Retinal pigment epithelial cell (primary cell): Measurements from ENCODE around the gene TOMM20L.
"Not testable (repeated sequence)": the region's sequence is repeated elsewhere in the genome, so short reads cannot be mapped to it uniquely, and the experiment has no call there.

Experiments used
- DNase-seq: peaks from one replicate; pipeline ENCODE4 v3.0.0-alpha.2; 2010; ENCODE audit warnings: low read depth
- H3K4me3 ChIP-seq: 2 replicates; pipeline ENCODE4 v1.5.1; 2011; ENCODE audit warnings: mild to moderate bottlenecking, low read length, control low read depth, moderate library complexity
- CTCF ChIP-seq: conservative IDR thresholded peaks from 2 replicates; pipeline ENCODE4 v1.5.1; 2011; ENCODE audit warnings: low read depth, low read length, control low read depth, inconsistent platforms

The TOMM20L gene

GRCh38 chr14:58398895-58399294, 3.2 kb downstream of the TOMM20L start:
- no peak overlapping the region for H3K4me3 ChIP-seq
- TF ChIP-seq CTCF, result no peak
- no peak for DNase-seq

GRCh38 chr14:58401587-58401986, 5.9 kb downstream of the TOMM20L start:
- peak; percentile 21 for TF ChIP-seq CTCF
- no peak for DNase-seq

GRCh38 chr14:58408681-58409215, 13.0 kb downstream of the TOMM20L start:
- no peak for TF ChIP-seq CTCF
- no peak overlapping the region for H3K4me3 ChIP-seq

More at GRCh38 chr14:58401587-58401986, 5.9 kb downstream of the TOMM20L start:
- H3K4me3 ChIP-seq, result no peak overlapping the region

GRCh38 chr14:58414845-58415244, 19.1 kb downstream of the TOMM20L start:
- no peak overlapping the region for H3K4me3 ChIP-seq
- DNase-seq, result no peak
- TF ChIP-seq CTCF, result no peak

More at GRCh38 chr14:58408681-58409215, 13.0 kb downstream of the TOMM20L start:
- DNase-seq, result no peak

GRCh38 chr14:58415636-58416547, 20.2 kb downstream of the TOMM20L start:
- DNase-seq, result no peak
- TF ChIP-seq CTCF, result no peak
- no peak overlapping the region for H3K4me3 ChIP-seq

- not testable (repeated sequence) for DNase-seq, H3K4me3 ChIP-seq
Measured at GRCh38 chr14:58416934-58417333, 21.2 kb downstream of the TOMM20L start.

- peak; percentile 23 for DNase-seq
- no peak for TF ChIP-seq CTCF
- H3K4me3 ChIP-seq, result peak overlapping the region; percentile 74
Measured at GRCh38 chr14:58426670-58427280, 31.0 kb downstream of the TOMM20L start.
